WTC11 (cell line): ENCODE data around the gene PTPN3. TPM values are rescaled to one million over a fixed set of nuclear protein-coding genes. Genes with fewer than 3 reads are reported as not detected.

Source experiments
- ATAC-seq: fragments of 200-7000 bp; cut with Tn5 transposase; 2 replicates; pipeline ENCODE4 v1.10.0; 2021; ENCODE audit warnings: mild to moderate bottlenecking, moderate library complexity
- CTCF ChIA-PET: fragments of 300-600 bp; sonication (Branson Sonifier 250); formaldehyde crosslinking; loops from one replicate; lab custom pipeline; 2021; ENCODE audit warnings: antibody characterized with exemption; lab: Charles Lee
- POLR2A ChIA-PET: fragments of 350-600 bp; sonication (Branson Sonifier 250); formaldehyde crosslinking; loops from one replicate; lab custom pipeline; 2021; ENCODE audit warnings: antibody characterized with exemption; lab: Charles Lee
- DNase-seq: peaks from one replicate; pipeline ENCODE4 v3.0.0; 2021; ENCODE audit warnings: low spot score
- H3K27ac Mint-ChIP-seq: 2 replicates; pipeline ENCODE4 v1.8.0; 2021; ENCODE audit warnings: mixed read lengths
- H3K27me3 Mint-ChIP-seq: 2 replicates; pipeline ENCODE4 v1.8.0; 2021; ENCODE audit warnings: low read depth, mild to moderate bottlenecking, moderate library complexity, mixed read lengths
- H3K36me3 Mint-ChIP-seq: 2 replicates; pipeline ENCODE4 v1.8.0; 2021; ENCODE audit warnings: mixed read lengths
- H3K4me1 Mint-ChIP-seq: 2 replicates; pipeline ENCODE4 v1.8.0; 2022; ENCODE audit warnings: mixed read lengths
- H3K4me3 Mint-ChIP-seq: 2 replicates; pipeline ENCODE4 v1.8.0; 2021; ENCODE audit warnings: mild to moderate bottlenecking, moderate library complexity, mixed read lengths
- H3K9me3 Mint-ChIP-seq: 2 replicates; pipeline ENCODE4 v1.8.0; 2021; ENCODE audit warnings: mixed read lengths
- CTCF ChIP-seq: fragments of 200-600 bp; IDR thresholded peaks from 2 replicates; pipeline ENCODE4 v1.8.0; 2022; ENCODE audit warnings: antibody characterized with exemption
- ELF4 ChIP-seq: sonication (generic); formaldehyde crosslinking; IDR thresholded peaks from 2 replicates; pipeline ENCODE4 v1.8.1; 2022; ENCODE audit warnings: low read depth, mild to moderate bottlenecking, moderate library complexity, missing genetic modification reagents
- FOXK1 ChIP-seq: sonication (generic); formaldehyde crosslinking; IDR thresholded peaks from 2 replicates; pipeline ENCODE4 v1.8.0; 2022; ENCODE audit warnings: mild to moderate bottlenecking, moderate library complexity, missing genetic modification reagents
- HMGA2 ChIP-seq: fragments of 250-450 bp; sonication (Bioruptor Pico); IDR thresholded peaks from 2 replicates; pipeline ENCODE4 v1.4.0; 2021; ENCODE audit warnings: mild to moderate bottlenecking, moderate library complexity
- JUN ChIP-seq: sonication (generic); formaldehyde crosslinking; IDR thresholded peaks from 2 replicates; pipeline ENCODE4 v1.8.0; 2023; ENCODE audit warnings: mild to moderate bottlenecking, missing genetic modification reagents
- MAX ChIP-seq: sonication (generic); formaldehyde crosslinking; IDR thresholded peaks from 2 replicates; pipeline ENCODE4 v1.8.0; 2022; ENCODE audit warnings: mild to moderate bottlenecking, missing genetic modification reagents
- NR1H2 ChIP-seq: sonication (generic); formaldehyde crosslinking; IDR thresholded peaks from 2 replicates; pipeline ENCODE4 v1.9.0; 2021; ENCODE audit warnings: mild to moderate bottlenecking, moderate library complexity, missing genetic modification reagents
- TEAD4 ChIP-seq: sonication (generic); formaldehyde crosslinking; IDR thresholded peaks from 2 replicates; pipeline ENCODE4 v1.8.0; 2022; ENCODE audit warnings: mild to moderate bottlenecking, missing genetic modification reagents
- ZMAT4 ChIP-seq: fragments of 250-450 bp; sonication (Bioruptor Pico); IDR thresholded peaks from 2 replicates; pipeline ENCODE4 v1.9.0; 2021; ENCODE audit warnings: mild to moderate bottlenecking
- ZNF263 ChIP-seq: sonication (generic); formaldehyde crosslinking; IDR thresholded peaks from 2 replicates; pipeline ENCODE4 v1.8.1; 2022; ENCODE audit warnings: low read depth, mild to moderate bottlenecking, moderate library complexity, missing genetic modification reagents
- ZNF317 ChIP-seq: sonication (generic); formaldehyde crosslinking; IDR thresholded peaks from 2 replicates; pipeline ENCODE4 v1.8.1; 2023; ENCODE audit warnings: low read depth, mild to moderate bottlenecking, moderate library complexity, missing genetic modification reagents, borderline replicate concordance
- ZNF416 ChIP-seq: fragments of 250-450 bp; sonication (Bioruptor Pico); IDR thresholded peaks from 2 replicates; pipeline ENCODE4 v1.9.0; 2021; ENCODE audit warnings: mild to moderate bottlenecking, inconsistent platforms
- ZNF425 ChIP-seq: fragments of 250-450 bp; sonication (Bioruptor Pico); conservative IDR thresholded peaks from 2 replicates; pipeline ENCODE4 v1.9.0; 2021; ENCODE audit warnings: mild to moderate bottlenecking
- ZNF512 ChIP-seq: sonication (generic); formaldehyde crosslinking; IDR thresholded peaks from 2 replicates; pipeline ENCODE4 v1.8.1; 2022; ENCODE audit warnings: missing genetic modification reagents, borderline replicate concordance
- ZNF532 ChIP-seq: fragments of 250-450 bp; sonication (Bioruptor Pico); IDR thresholded peaks from 2 replicates; pipeline ENCODE4 v1.9.0; 2021; ENCODE audit warnings: mild to moderate bottlenecking, borderline replicate concordance
- ZNF671 ChIP-seq: fragments of 250-450 bp; sonication (Bioruptor Pico); IDR thresholded peaks from 2 replicates; pipeline ENCODE4 v1.8.0; 2021; ENCODE audit warnings: mild to moderate bottlenecking
- total RNA-seq: library from RNA; stranded (reverse); gene quantifications from 3 replicates; pipeline ENCODE4 v1.2.3, GENCODE V29; 2021

PTPN3 gene
- total RNA-seq, 1 experiment from 2014 or later = 1.7 TPM

- TF ChIP-seq ZMAT4 (no peak), ZNF532 (CRISPR knock-in tag) (no peak), ZNF416 (CRISPR knock-in tag) (no peak), MAX (no peak), ZNF671 (no peak), ZNF425 (CRISPR knock-in tag) (no peak), TEAD4 (CRISPR knock-in tag) (no peak), ELF4 (CRISPR knock-in tag) (no peak), HMGA2 (CRISPR knock-in tag) (no peak), ZNF263 (no peak), JUN (CRISPR knock-in tag) (no peak)
- TF ChIP-seq, all 79 proteins: peak for 0
These were observed 86.9 kb downstream of the PTPN3 start (continued) for GRCh38 chr9:109411069-109411761.

- H3K27me3 Mint-ChIP-seq = no peaks in the 10 kb centered on the region
- peaks cover 67% of the 10 kb centered on the region for H3K4me1 Mint-ChIP-seq
- peak overlapping the region; percentile 86 for H3K27ac Mint-ChIP-seq
- peak overlapping the region; percentile 34 for H3K4me3 Mint-ChIP-seq
- ChIA-PET CTCF (interaction anchor here (0.6 to 5.1 kb wide), 54 partner anchors 10 to 494 kb away, joined by 3 to 66 read pairs (median 5); partner anchors contain the start of genes PTPN3 and TMEM245), POLR2A (interaction anchor here (0.7 to 1.4 kb wide), 2 partner anchors 16 to 87 kb away, joined by 3 to 4 read pairs; no protein-coding TSS in a partner anchor)
- H3K9me3 Mint-ChIP-seq = no peaks in the 10 kb centered on the region
- no peaks in the 10 kb centered on the region for H3K36me3 Mint-ChIP-seq
- ATAC-seq = peak; percentile 94
- peak; percentile 88 for DNase-seq
- TF ChIP-seq CTCF = peak; percentile 34; the same call in 1 of the 2 replicates
- no peak for TF ChIP-seq NR1H2 (CRISPR knock-in tag)
- no peak for TF ChIP-seq FOXK1
- TF ChIP-seq ZNF425 (CRISPR knock-in tag) = no peak
- TF ChIP-seq ZNF317 = 0 out of 2 replicates have a peak, but pooled peaks have one; percentile 31
- no peak for TF ChIP-seq ZNF512 (CRISPR knock-in tag)
These were observed 88.2 kb downstream of the PTPN3 start for GRCh38 chr9:109409773-109410397.
